Measurements from ENCODE around the gene IL21R. TPM values are rescaled to one million over a fixed set of nuclear protein-coding genes. Genes with fewer than 3 reads are reported as not detected.

Gene IL21R
- total and polyA plus RNA-seq, 2 donors (not counting 1 experiment from before 2014, with no cell fraction given), result 28.5 to 32.1 TPM

GRCh38 chr16:27413956-27414355 is 12.0 kb downstream of the IL21R start:
- Mint-ChIP-seq H3K4me3 (no peak overlapping the region), H3K9me3 (ENCODE audit: insufficient read depth) (no peaks in the 10 kb centered on the region), H3K4me1 (peaks cover 51% of the 10 kb centered on the region), H3K27me3 (no peaks in the 10 kb centered on the region), H3K27ac (no peak overlapping the region)
- H3K4me3 ChIP-seq (ENCODE audit: control extremely low read depth in 1 of 5, extremely low read depth in 1 of 5, insufficient read depth in 1 of 5, low read depth in 2 of 5, low read length in 4 of 5), result no peak overlapping the region
- intact Hi-C loops (cut with micrococcal nuclease), result loop anchor here (1.0 kb wide), 1 partner anchor 9 kb away; no protein-coding TSS in a partner anchor
- H3K9me3 ChIP-seq (ENCODE audit: control extremely low read depth in 1 of 3, control insufficient read depth in 2 of 3, insufficient read depth in 1 of 3, low read length in 2 of 3), result peaks cover 3 to 5% (median 4%) of the 10 kb centered on the region in 3 donors
- no CpG with 5 or more reads among the region's 2 CpGs for WGBS (ENCODE audit: insufficient coverage)
- H3K36me3 ChIP-seq (replicated peaks in 1 of 2; ENCODE audit: control extremely low read depth in 1 of 2, control insufficient read depth in 1 of 2, extremely low read depth in 1 of 2, insufficient read depth in 2 of 2, low read length in 1 of 2), result peaks cover 13% of the 10 kb centered on the region in 2 experiments
- H3K79me2 ChIP-seq (ENCODE audit: control insufficient read depth, insufficient read depth, low read length), result peaks cover 95% of the 10 kb centered on the region
- peaks cover 4 to 32% of the 10 kb centered on the region in 2 donors for H3K4me1 ChIP-seq (ENCODE audit: control insufficient read depth in 2 of 2, insufficient read depth in 2 of 2, low read length in 2 of 2)
- peaks cover 6% of the 10 kb centered on the region for H4K20me1 ChIP-seq (ENCODE audit: control insufficient read depth, insufficient read depth, low read length, poor library complexity, severe bottlenecking)
- no peak overlapping the region for H3K9ac ChIP-seq (ENCODE audit: low read length)
- POLR2A ChIA-PET, result no interaction called here
- no peak overlapping the region for H2AFZ ChIP-seq (ENCODE audit: insufficient read depth, low read depth, low read length, poor library complexity, severe bottlenecking)
- CTCF ChIA-PET, result no interaction called here
- DNase-seq (no peak), ATAC-seq (ENCODE audit: low read depth) (no peak)
- H3K27me3 ChIP-seq (replicated peaks in 1 of 4; ENCODE audit: control extremely low read depth in 1 of 4, control insufficient read depth in 3 of 4, insufficient read depth in 4 of 4, low read length in 3 of 4), result no peaks in the 10 kb centered on the region
- TF ChIP-seq EZH2 (IDR thresholded peaks at IDR 0.05; ENCODE audit: borderline replicate concordance, insufficient read depth, low read depth, low read length, poor library complexity, severe bottlenecking) (no peak), CTCF (IDR thresholded peaks at IDR 0.05) (no peak)
- H3K27ac ChIP-seq (ENCODE audit: low read length in 2 of 2), result no peak overlapping the region
- H3K4me2 ChIP-seq (replicated peaks; ENCODE audit: low read depth, low read length, poor library complexity, severe bottlenecking), result peak overlapping the region; percentile 22

- no peak overlapping the region for H3K4me3 Mint-ChIP-seq
- peaks cover 94% of the 10 kb centered on the region for H3K79me2 ChIP-seq (ENCODE audit: control insufficient read depth, insufficient read depth, low read length)
- no peak overlapping the region for H2AFZ ChIP-seq (ENCODE audit: insufficient read depth, low read depth, low read length, poor library complexity, severe bottlenecking)
- H3K36me3 ChIP-seq (replicated peaks in 1 of 2; ENCODE audit: control extremely low read depth in 1 of 2, control insufficient read depth in 1 of 2, extremely low read depth in 1 of 2, insufficient read depth in 2 of 2, low read length in 1 of 2), result peaks cover 13% of the 10 kb centered on the region in 2 experiments
- no peak overlapping the region for H3K4me2 ChIP-seq (replicated peaks; ENCODE audit: low read depth, low read length, poor library complexity, severe bottlenecking)
- TF ChIP-seq EZH2 (IDR thresholded peaks at IDR 0.05; ENCODE audit: borderline replicate concordance, insufficient read depth, low read depth, low read length, poor library complexity, severe bottlenecking) (no peak), CTCF (IDR thresholded peaks at IDR 0.05) (no peak)
- CTCF ChIA-PET, result interaction anchor here (0.5 kb wide), 1 partner anchor 141 kb away, joined by 3 read pairs; no protein-coding TSS in a partner anchor
- peaks cover 46% of the 10 kb centered on the region for H3K4me1 Mint-ChIP-seq
- H4K20me1 ChIP-seq (ENCODE audit: control insufficient read depth, insufficient read depth, low read length, poor library complexity, severe bottlenecking), result peaks cover 6% of the 10 kb centered on the region
- intact Hi-C loops (cut with micrococcal nuclease), result loop anchor here (1.0 kb wide), 1 partner anchor 10 kb away; no protein-coding TSS in a partner anchor
- no peak for DNase-seq
- H3K27ac Mint-ChIP-seq, result peak overlapping the region; percentile 47
- WGBS (ENCODE audit: insufficient coverage), result 81% methylated on average over 2 of the region's 6 CpGs
- no peak overlapping the region for H3K9ac ChIP-seq (ENCODE audit: low read length)
- peaks cover 3 to 5% (median 4%) of the 10 kb centered on the region in 3 donors for H3K9me3 ChIP-seq (ENCODE audit: control extremely low read depth in 1 of 3, control insufficient read depth in 2 of 3, insufficient read depth in 1 of 3, low read length in 2 of 3)
- POLR2A ChIA-PET, result no interaction called here
- H3K27ac ChIP-seq (ENCODE audit: low read length in 2 of 2), result peak overlapping the region in 1 of 2 donors; percentile 34
- H3K27me3 Mint-ChIP-seq, result no peaks in the 10 kb centered on the region
- no peaks in the 10 kb centered on the region for H3K9me3 Mint-ChIP-seq (ENCODE audit: insufficient read depth)
- H3K4me1 ChIP-seq (ENCODE audit: control insufficient read depth in 2 of 2, insufficient read depth in 2 of 2, low read length in 2 of 2), result peaks cover 4 to 25% of the 10 kb centered on the region in 2 donors
- no peak overlapping the region for H3K4me3 ChIP-seq (ENCODE audit: control extremely low read depth in 1 of 5, extremely low read depth in 1 of 5, insufficient read depth in 1 of 5, low read depth in 2 of 5, low read length in 4 of 5)
- ATAC-seq (ENCODE audit: low read depth), result no peak
- no peaks in the 10 kb centered on the region for H3K27me3 ChIP-seq (replicated peaks in 1 of 4; ENCODE audit: control extremely low read depth in 1 of 4, control insufficient read depth in 3 of 4, insufficient read depth in 4 of 4, low read length in 3 of 4)
Observed at GRCh38 chr16:27414788-27415431, 12.9 kb downstream of the IL21R start.
